ENCODE data around the gene STPG1. TPM values are rescaled to one million over a fixed set of nuclear protein-coding genes. Genes with fewer than 3 reads are reported as not detected.
A peak's percentile ranks its signal among the peaks of the same experiment; 100 is the strongest.
"Not testable (repeated sequence)": the region's sequence is repeated elsewhere in the genome, so short reads cannot be mapped to it uniquely, and the experiment has no call there.

Gene STPG1, protein sequence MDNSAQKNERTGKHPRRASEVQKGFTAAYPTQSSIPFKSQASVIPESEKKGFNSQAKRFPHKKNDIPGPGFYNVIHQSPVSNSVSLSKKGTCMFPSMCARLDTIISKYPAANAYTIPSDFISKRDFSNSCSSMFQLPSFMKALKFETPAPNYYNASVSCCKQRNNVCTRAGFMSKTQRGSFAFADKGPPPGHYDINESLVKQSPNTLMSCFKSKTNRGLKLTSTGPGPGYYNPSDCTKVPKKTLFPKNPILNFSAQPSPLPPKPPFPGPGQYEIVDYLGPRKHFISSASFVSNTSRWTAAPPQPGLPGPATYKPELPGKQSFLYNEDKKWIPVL
- 2.0 and 2.5 TPM in 2 replicates for total RNA-seq
- polyA plus RNA-seq (2012), result 5.5 TPM

DNA sequence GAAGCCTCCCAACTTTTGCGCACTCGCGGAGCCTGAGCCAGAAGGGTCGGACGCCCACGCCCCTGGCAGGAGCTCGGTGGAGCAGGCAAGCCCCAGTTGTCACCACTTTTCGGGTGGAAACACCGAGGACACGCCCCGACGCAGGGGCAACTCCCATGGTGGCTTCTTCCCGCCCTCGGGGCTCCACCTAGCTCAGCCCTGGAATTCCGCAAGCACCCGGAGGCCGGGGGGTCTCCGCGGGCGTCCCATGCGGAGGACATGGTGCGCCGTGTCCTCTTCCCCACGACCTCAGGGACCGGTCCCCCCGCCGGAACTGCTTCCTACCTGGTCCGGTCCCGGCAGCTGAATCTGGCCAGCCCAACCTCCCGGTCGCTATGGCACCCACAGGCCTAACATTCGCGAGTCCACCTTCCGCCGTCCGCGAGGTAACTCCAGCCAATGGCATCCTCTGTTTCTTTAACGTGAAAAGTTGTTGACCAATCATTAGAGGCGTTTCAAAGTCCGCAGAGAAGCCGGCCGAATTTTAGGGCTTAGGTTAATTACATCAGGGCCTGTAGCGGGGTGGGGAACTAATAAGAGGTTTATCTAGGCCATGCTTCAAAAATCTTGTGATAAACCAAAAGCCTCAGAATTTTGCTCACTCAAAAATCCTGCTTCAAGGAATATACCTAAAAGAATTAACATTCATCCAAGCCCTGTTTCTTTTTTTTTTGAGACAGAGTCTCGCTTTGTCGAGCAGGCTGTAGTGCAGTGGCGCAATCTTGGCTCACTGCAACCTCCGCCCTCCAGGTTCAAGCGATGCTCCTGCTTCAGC is at the start of gene STPG1:
Gene STPG1 (minus strand): TSS at position 433 of the 814 bp plus-strand sequence. CDS start 12,394 bp downstream, outside the sequence.
- peak; percentile 89 for DNase-seq (ENCODE audit: low read depth)

DNA sequence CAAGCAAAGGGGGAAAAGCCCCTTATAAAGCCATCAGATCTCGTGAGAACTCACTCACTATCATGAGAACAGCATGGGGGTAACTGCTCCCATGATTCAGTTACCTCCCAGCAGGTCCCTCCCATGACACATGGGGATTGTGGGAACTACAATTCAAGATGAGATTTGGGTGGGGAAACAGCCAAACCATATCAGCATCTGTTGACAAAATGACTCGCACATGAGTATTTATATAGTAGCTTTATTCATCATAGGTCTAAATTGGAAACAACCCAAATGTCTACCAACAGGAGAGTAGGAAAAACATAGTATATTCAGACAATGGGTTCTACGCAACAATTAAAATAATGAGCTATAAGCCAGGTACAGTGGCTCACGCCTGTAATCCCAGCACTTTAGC is 48.5 kb upstream of the STPG1 start:
- peak; percentile 33 for DNase-seq (ENCODE audit: low read depth)

DNA sequence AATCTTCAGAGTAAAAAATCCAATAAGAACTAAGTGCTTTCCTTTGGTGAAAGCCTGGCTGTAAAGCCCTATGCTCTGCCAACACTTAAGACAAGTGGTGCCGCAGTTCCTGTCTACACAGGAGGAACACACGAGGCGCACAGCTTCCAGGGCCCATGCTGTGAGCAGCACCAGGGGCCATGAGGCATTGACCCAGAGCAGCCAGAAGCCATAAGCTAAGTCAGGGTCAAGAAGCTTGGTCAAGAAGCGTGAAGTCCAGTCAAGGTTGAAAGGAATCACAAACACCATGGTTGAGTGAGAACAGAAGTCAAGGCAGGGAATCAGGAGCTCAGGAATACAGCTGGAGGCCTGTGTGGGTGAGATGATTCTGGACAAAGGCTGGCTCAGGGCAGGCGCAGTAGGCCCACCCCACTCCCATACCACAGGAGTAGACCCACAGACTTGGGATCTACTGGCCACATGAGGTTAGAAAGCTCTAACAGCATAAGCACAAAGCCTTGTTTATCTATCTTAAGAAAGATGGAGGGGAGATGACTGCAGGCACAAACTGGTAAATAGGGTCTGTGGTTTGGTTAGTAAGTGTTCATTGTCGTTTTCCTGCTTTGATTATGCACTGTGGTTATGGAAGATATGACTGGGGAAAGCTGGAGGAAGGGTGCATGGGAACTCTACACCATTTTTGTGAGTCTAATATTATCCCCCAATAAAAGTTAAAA is 46.1 kb upstream of the STPG1 start:
- no peak for DNase-seq (ENCODE audit: low read depth)

DNA sequence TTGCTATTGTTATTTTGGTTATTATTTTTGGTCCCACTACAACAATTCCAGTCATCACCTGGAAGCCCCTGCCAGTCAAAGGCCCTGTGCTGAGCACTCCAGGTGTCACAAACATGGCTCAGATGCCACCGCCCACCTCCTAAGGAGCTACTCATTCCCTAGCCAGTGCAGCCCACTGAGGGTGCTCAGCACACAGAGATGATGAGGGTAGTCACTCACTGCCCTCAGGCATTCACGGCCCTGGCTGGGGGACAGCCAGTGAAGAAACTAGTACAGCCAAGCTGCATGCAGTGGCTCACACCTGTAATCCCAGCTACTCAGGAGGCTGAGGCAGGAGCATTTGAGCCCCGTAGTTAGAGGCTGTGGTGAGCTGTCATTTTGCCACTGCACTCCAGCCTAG is 44.3 kb upstream of the STPG1 start:
- no peak for DNase-seq (ENCODE audit: low read depth)

DNA sequence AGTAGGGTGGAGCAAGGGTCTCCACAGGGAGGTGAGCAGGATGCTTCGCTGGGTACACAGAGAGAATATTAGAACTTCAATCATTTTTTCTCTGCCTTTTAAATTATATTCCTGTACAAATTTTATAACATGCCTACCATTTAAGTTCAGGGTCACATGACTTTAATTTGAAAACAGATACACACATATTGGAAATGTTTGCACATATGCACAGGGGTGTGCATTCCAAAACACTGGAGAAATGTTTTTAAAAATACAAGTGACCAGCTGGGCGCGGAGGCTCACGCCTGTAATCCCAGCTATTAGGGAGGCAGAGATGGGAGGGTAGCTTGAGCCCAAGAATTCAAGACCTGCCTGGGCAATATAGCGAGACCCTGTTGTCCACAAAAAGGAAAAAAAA is 41.7 kb upstream of the STPG1 start:
- DNase-seq (ENCODE audit: low read depth), result no peak

DNA sequence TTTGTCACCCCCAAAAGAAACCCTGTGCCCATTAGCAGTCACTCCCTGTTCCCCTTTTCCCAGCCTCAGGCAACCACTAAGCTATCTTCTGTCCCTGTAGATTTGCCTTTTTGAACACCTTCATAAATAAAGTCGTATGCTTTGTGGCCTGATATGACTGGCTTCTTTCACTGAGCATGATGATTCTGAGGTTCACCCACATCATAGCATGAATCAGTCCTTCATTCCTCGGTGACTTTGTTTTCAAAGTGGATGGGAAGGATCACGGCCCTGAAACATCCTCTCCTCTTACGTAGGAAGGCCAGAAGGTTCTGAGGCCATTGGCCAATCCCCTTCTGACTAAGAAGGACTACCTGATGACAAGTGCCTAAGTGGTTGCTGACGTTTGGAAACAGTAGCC is 41.1 kb upstream of the STPG1 start:
- no peak for DNase-seq (ENCODE audit: low read depth)

DNA sequence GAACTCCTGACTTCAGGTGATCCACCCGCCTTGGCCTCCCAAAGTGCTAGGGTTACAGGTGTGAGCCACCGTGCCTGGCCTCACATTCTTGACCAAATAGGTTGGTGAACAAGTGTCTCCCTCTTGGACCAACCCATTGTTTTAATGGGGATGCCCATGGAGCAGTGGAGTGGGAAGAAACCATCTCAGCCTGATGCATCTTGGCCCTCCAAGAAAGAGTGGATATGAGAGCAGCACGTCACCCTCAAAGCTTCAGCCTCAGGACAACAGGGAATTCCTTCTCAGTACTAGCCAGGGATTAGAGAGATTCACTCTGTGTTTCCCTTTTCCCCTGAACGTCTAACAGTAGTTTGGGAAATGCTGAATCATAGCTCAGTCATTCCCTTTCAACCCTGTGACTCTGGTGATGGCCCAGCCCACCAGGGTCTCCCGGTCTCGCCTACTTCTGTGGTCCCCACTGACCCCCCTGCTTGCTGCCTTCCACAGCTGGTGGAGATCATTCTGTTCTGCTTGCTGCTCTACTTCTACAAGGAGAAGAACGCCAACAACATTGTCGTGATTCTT is 39.4 kb upstream of the STPG1 start:
- no peak for DNase-seq (ENCODE audit: low read depth)

DNA sequence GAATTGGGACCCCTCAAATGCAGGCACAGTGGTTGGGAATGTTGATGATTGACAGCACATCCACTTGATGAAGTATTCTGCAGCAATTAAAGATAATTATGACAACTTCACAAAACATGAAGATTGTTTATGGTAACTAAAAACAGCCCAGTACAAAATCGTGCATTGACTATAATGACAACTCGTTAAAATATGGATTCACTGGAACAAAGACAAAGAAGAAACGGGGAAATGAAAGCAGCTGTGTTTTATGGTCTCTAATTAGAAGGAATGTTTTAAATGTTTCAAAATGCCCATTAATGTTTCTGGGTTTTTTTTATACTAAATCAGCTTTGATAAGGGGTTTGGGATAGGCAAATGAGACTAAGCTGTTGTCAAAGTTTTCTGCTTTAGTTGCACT is 38.2 kb upstream of the STPG1 start:
- DNase-seq (ENCODE audit: low read depth), result no peak

DNA sequence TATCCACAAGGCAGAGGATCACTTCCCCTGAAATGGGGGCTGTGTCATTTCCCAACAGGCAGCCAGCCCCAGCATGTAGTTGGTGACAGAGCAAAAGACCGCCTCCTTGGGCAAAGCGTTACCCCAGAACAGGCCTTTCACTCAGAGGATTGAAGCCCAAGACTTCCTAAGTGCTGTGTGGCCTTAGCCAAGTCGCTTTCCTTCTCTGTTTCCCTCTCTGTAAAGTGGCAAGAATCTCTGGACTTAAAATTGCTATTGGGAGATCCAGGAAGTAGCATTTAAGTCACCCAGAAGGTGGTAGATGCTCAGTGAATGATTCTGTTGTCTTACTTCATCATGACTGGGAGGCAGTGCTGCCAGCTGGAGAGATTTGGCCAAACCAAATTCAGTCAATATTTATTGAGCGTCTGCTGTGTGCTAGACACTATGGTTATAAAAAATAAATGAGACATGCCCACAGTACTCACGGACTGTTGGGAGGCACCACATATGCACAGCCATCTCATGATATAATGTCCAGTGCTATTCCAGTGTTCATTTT is 37.3 kb upstream of the STPG1 start:
- no peak for DNase-seq (ENCODE audit: low read depth)

DNA sequence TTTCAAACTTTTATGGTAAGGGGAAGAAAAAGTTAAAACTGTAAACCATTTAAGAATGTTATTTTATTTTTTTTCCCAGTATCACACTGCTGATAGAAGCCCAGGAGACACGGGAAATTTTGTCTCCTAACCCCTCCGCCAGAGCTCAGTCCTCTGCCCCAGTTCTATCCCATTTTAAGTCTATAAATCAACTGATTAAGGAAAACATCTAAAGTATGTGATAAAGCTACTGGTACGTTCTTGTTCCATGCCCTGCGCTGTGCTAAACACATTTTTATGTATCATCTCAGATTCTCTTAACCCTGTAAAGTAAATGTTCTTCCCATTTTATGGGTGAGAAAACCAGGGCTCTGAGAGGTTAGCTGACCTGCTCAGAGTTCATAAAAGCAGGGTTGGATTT is 36.7 kb upstream of the STPG1 start:
- no peak for DNase-seq (ENCODE audit: low read depth)

DNA sequence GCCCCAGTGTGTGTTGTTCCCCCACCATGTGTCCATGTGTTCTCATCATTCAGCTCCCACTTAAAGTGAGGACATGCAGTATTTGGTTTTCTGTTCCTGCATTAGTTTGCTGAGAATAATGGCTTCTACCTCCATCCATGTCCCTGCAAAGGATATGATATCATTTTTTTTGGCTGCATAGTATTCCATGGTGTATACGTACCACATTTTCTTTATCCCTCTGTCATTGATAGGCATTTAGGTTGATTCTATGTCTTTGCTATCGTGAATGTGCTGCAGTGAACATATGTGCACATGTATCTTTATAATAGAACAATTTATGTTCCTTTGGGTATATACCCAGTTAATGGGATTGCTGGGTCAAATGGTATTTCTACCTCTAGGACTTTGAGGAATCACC is 32.9 kb upstream of the STPG1 start:
- DNase-seq (ENCODE audit: low read depth), result not testable (repeated sequence)

DNA sequence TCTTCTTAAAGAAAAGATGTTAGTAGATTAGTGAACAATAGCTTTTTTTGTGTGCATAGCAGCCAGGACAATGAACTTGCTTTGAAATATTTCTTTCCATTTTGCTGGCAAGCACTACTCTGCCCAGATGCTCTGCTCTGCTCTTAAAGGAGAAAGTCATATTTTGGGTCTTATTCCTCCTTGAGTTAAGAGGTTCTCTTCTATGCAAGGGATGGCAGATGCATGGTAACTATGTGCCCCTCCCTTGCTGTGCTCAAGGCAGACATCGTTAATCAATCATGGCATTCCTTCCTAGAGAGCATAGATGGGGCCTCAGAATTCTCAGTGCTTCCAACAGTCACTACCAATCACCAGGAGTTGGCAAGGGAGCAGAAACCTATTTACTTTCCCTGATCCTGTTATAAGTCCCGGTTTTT is 29.7 kb upstream of the STPG1 start:
- peak; percentile 1 for DNase-seq (ENCODE audit: low read depth)

DNA sequence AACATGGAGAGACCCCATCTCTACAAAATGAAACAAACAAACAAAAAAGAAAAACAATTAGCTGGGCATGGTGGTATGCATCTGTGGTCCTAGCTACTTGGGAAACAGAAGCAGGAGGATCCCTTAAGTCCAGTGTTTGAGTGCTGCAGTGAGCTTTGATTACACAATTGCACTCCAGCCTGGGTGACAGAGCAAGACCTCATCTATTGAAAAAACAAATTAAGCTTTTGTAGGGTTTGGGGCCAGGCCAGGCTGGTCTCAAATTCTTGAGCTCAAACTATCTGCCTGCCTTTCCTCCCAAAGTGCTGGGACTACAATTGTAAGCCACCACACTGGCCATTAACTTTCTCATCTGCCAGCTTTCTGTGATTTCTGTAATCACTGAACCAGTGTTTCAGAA is 29.2 kb upstream of the STPG1 start:
- DNase-seq (ENCODE audit: low read depth), result no peak

DNA sequence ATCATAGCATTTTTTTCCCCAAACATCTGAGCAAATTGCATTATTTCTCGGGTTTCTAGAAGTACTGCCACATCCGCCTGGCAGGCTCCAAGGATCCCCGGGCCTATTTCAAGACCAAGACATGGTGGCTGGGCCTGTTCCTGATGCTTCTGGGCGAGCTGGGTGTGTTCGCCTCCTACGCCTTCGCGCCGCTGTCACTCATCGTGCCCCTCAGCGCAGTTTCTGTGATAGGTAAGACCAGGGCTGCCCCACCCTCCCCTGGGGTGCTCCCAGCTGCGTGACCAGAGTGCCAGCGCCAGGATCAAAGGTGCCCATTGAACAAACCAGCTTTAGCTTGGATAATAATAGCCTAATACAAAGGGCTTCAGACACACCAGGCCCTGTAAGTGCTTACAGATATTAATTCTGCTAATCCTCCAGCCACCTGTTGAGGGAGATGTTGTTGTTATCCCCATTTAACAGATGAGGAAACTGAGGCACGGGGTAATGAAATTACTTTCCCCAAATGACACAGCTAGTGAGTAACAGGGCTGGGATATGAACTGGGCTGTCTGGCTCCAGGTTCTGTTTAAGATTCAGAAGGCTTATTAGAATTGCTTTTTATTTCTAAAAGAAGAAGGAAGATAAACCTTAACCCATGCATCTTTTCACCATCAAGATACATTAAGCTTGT is 28.6 kb upstream of the STPG1 start:
- no peak for DNase-seq (ENCODE audit: low read depth)

DNA sequence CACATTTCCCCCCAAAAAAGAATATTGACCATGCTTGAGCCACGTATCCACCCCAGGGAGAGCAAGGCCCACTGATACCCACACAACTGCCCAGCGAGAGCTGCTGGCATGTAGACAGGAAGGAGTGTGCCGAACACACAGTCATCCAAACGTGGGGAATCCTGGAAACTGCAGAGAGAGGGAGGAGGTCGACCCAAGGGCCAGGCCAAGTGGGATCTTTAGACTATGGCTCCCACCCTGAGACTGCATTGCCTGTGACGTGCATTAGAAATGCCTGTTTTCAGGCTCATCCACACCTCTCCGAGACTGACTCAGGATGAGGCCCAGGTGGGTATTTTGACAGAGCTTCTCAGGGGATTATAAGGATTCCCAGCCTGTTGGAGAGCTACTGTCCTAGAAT is 27.9 kb upstream of the STPG1 start:
- DNase-seq (ENCODE audit: low read depth), result no peak

DNA sequence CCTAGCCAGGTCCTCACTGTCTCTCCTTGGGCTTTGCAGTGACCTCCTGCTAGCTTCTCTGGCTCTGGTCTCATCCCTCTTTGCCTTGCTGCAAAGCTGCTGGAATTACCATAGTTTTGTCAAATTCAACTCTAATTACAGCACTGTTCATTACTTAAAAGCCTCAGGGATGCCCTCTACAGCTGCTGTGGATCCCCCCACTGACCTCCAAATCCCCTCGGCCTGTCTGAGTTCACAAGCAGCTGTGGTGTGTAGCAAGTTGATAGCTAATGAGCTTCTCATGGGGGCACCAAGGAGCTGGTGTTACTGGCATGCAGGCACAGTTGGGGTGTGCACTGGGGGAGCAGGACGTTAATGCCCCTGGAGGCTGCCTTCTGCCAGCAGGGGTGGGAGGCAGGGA is 26.9 kb upstream of the STPG1 start:
- no peak for DNase-seq (ENCODE audit: low read depth)

DNA sequence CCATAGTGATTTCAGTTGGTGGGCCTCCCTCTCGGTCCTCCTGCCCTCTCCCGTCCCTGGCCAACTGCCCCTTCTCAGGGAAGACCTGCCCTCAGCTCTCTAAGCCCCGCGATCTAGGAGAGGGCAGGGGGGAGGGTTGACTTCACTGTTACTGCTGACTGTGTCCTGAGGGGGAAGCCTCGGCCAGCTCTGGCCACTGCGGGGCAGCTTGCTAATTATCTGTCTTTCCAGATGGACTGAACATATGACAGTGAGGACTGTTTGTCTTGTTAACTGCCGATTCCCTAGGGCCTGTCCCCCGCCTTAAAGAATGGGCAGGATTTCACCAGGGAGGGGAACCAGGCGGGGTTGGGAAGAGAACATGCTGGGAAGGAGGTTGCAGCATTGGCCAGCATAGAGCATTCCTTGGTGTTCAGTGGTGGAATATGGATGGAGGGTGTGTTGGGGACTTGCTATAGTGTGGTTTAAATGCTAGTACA is 24.9 kb upstream of the STPG1 start:
- peak; percentile 10 for DNase-seq (ENCODE audit: low read depth)

DNA sequence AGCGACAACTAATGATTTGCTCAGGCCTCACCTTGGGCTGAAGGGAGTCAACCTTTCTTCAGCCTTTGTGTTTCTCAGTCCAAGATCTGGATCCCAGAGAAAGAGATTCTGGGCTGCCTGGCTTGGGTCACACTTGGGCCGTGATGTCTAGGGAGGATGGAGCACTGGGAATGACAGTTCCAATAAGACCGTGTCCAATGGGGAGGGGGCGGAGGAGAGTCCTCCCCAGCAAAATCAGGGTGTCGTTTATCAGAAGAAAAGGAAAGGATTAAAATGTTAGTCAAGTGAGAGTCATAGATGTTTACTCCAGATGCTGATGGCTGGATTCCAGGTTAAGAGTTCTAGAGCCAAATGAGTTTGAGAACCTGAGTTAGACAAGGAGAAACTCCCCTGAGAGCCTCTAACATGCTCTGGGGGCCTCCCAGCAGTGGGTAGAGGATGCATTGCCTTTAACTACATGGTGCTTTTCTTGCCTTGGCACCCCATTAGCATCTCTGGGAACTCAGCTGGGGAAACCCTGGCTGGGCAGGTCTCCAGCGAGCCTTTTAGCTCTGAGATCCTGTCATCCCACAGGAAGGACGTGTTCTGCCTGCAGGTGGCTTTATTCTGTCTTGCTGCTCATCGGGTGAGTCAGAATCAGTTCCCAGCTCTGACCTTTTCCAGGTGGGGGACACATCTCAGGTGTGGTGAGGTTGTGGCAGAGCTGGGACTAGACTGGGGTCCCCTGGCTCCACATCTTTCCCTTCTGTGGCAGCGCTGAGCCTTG is 24.2 kb upstream of the STPG1 start:
- DNase-seq (ENCODE audit: low read depth), result peak; percentile 1

DNA sequence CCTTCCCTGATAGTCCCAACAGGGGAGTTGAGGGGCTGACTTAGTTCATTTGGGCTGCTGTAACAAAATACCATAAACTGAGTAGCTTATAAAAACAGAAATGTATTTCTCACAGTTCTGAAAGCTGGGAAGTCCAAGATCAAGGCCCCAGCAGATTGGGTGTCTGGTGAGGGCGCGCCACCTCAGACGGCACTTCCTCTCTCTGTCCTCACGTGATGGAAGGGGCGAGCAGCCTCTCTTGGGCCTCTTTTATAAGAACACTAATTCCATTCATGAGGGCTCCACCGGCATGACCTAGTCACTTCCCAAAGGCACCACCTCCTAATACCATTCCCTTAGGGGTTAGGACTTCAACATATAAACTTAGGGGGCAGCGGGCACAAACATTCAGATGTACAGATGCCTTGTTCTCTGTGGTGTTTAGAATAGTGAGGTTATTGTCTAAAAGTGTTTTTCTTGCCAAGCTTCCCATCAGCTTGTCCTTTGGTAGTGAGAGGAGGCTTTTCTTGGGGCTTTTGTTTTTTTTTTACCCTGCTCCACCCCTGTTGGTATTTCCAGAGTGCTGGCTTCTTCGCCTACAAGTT is 22.3 kb upstream of the STPG1 start:
- no peak for DNase-seq (ENCODE audit: low read depth)

DNA sequence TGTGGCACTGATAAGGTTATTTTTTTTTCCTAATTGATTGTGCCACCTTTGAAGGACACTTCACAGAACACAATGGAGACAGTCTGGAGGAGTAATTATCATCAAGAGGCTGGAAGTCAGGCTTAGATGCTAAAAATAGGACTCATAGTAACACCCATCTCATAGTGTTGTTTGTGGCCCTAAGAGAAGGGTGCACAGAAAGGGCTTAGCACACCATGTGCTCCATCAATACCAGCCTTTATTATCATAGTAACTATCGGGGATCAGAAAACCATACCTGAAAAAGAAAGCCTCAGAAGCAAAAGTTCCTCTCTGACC is 13.9 kb upstream of the STPG1 start:
- peak; percentile 2 for DNase-seq (ENCODE audit: low read depth)

Measured in myocyte (in vitro differentiated cells).